NB4 (cell line): ENCODE measurements around the gene PDXK.

Experiments used
- CTCF ChIP-seq: IDR thresholded peaks from one replicate; pipeline ENCODE4 v1.5.1; 2012; ENCODE audit warnings: low read depth, low read length
- MYC ChIP-seq: IDR thresholded peaks from 2 replicates; pipeline ENCODE4 v1.6.1; 2011; ENCODE audit warnings: low read depth, low read length
- POLR2A ChIP-seq: IDR thresholded peaks from 2 replicates; pipeline ENCODE4 v1.6.1; 2011; ENCODE audit warnings: mild to moderate bottlenecking; ENCODE audit not compliant: insufficient read length; ENCODE audit errors: extremely low read depth

GRCh38 chr21:43718872-43719747 lies at the start of gene PDXK:
- TF ChIP-seq CTCF (no peak), MYC (peak; percentile 29), POLR2A (peak; percentile 68)
